MM.1S (cell line): ENCODE measurements around the gene CABCOCO1.

Source experiments
- DNase-seq: peaks from one replicate; pipeline ENCODE4 v3.0.0-alpha.2; 2015
- H2AFZ ChIP-seq: fragments of 300-600 bp; sonication (generic); 2 replicates; pipeline ENCODE4 v1.6.0; 2016; ENCODE audit warnings: antibody characterized with exemption, low read length
- H3F3A ChIP-seq: fragments of 300-600 bp; sonication (generic); 2 replicates; pipeline ENCODE4 v1.6.1; 2016; ENCODE audit warnings: mild to moderate bottlenecking, antibody characterized with exemption, low read length, moderate library complexity, mixed read lengths; ENCODE audit not compliant: insufficient read depth
- H3K27ac ChIP-seq: fragments of 300-600 bp; sonication (generic); 2 replicates; pipeline ENCODE4 v1.5.1; 2016; ENCODE audit warnings: mild to moderate bottlenecking, low read length
- H3K27me3 ChIP-seq: fragments of 300-600 bp; sonication (generic); replicated peaks from 2 replicates; pipeline ENCODE4 v1.6.0; 2016; ENCODE audit warnings: low read length; ENCODE audit not compliant: insufficient read depth
- H3K36me3 ChIP-seq: fragments of 300-600 bp; sonication (generic); replicated peaks from 2 replicates; pipeline ENCODE4 v1.6.1; 2016; ENCODE audit warnings: mild to moderate bottlenecking, low read length, mixed read lengths; ENCODE audit not compliant: insufficient read depth
- H3K4me1 ChIP-seq: fragments of 300-600 bp; sonication (generic); 2 replicates; pipeline ENCODE4 v1.6.1; 2016; ENCODE audit warnings: low read length, mixed read lengths
- H3K4me2 ChIP-seq: fragments of 300-600 bp; sonication (generic); 2 replicates; pipeline ENCODE4 v1.6.0; 2016; ENCODE audit warnings: low read depth, low read length
- H3K4me3 ChIP-seq: fragments of 300-600 bp; sonication (generic); 2 replicates; pipeline ENCODE4 v1.5.1; 2016; ENCODE audit warnings: low read length, mixed read lengths
- H3K79me2 ChIP-seq: fragments of 300-600 bp; sonication (generic); 2 replicates; pipeline ENCODE4 v1.6.1; 2016; ENCODE audit warnings: mixed run types, low read length, mixed read lengths
- H3K9ac ChIP-seq: fragments of 300-600 bp; sonication (generic); 2 replicates; pipeline ENCODE4 v1.6.1; 2016; ENCODE audit warnings: low read length, mixed read lengths
- H3K9me2 ChIP-seq: fragments of 300-600 bp; sonication (generic); replicated peaks from 2 replicates; pipeline ENCODE4 v1.6.1; 2016; ENCODE audit warnings: mild to moderate bottlenecking, low read length, mixed read lengths; ENCODE audit not compliant: insufficient read depth
- H3K9me3 ChIP-seq: fragments of 300-600 bp; sonication (generic); replicated peaks from 2 replicates; pipeline ENCODE4 v1.6.1; 2016; ENCODE audit warnings: mild to moderate bottlenecking, low read length, mixed read lengths; ENCODE audit not compliant: insufficient read depth
- H4K20me1 ChIP-seq: fragments of 300-600 bp; sonication (generic); 2 replicates; pipeline ENCODE4 v1.6.1; 2016; ENCODE audit warnings: mild to moderate bottlenecking, low read length, moderate library complexity, mixed read lengths; ENCODE audit not compliant: insufficient read depth
- EZH2 ChIP-seq: fragments of 300-600 bp; sonication (generic); optimal IDR thresholded peaks from 2 replicates; pipeline ENCODE3; 2017; ENCODE audit warnings: low read depth, mild to moderate bottlenecking, antibody characterized with exemption, low read length, mixed read lengths
- EZH2phosphoT487 ChIP-seq: fragments of 300-600 bp; sonication (generic); IDR thresholded peaks from 2 replicates; pipeline ENCODE4 v1.6.1; 2018; ENCODE audit warnings: antibody characterized with exemption, low read length
- TF ChIP-seq, protein P1 (sequence below): fragments of 300-600 bp; sonication (generic); IDR thresholded peaks from 2 replicates; pipeline ENCODE4 v1.5.1; 2016; ENCODE audit warnings: antibody characterized with exemption, low read length, mixed read lengths

CABCOCO1 gene

DNA sequence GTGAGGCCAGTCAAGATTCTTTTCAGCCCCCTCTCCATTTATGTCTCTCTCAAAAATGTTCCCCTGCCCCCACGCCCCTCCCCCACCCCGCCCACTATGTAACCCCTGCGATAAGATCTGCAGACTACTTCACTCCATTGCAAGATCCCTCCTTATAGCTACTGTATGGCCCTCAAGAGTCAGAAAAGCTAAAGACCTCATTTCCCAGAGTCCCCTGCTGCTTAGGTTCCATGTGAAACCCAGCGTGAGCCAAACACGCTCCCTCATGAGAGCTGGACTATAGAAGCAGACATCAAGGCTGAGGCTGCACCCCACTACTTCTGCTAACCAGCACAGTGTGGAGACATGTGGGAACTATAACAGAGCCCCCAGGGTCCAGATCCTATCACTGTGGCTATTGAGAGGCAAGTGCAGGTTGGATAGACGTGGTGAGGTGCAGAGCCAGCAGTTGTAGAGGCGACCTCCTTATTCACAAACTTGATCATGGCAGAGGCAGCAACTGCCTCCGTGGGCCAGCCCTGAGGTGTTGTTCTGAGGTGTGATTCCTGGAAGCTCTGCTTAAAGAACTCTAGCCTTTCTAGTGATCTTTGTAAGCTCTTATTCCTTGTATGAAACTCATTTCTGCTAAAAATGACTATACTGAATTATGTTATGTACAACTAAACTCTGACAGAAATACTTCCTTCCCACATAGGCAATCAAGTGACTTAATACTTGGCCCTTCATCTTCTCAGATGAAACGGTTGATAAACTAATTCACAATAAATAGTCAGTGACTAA lies 121.8 kb downstream of the CABCOCO1 start:
- Histone ChIP-seq H3K9ac (no peak overlapping the region), H3K36me3 (no peaks in the 10 kb centered on the region), H3K9me2 (no peaks in the 10 kb centered on the region), H3K9me3 (no peaks in the 10 kb centered on the region), H3F3A (peaks cover 11% of the 10 kb centered on the region), H3K4me1 (peaks cover 15% of the 10 kb centered on the region), H3K4me2 (no peak overlapping the region), H3K4me3 (no peak overlapping the region), H3K27me3 (0 out of 2 replicates have a peak, but pooled peaks cover 4% of the 10 kb centered on the region), H2AFZ (no peak overlapping the region), H4K20me1 (no peaks in the 10 kb centered on the region), H3K27ac (no peak overlapping the region), H3K79me2 (no peaks in the 10 kb centered on the region)
- TF ChIP-seq EZH2 (no peak), EZH2phosphoT487 (no peak)
- TF ChIP-seq, protein P1, sequence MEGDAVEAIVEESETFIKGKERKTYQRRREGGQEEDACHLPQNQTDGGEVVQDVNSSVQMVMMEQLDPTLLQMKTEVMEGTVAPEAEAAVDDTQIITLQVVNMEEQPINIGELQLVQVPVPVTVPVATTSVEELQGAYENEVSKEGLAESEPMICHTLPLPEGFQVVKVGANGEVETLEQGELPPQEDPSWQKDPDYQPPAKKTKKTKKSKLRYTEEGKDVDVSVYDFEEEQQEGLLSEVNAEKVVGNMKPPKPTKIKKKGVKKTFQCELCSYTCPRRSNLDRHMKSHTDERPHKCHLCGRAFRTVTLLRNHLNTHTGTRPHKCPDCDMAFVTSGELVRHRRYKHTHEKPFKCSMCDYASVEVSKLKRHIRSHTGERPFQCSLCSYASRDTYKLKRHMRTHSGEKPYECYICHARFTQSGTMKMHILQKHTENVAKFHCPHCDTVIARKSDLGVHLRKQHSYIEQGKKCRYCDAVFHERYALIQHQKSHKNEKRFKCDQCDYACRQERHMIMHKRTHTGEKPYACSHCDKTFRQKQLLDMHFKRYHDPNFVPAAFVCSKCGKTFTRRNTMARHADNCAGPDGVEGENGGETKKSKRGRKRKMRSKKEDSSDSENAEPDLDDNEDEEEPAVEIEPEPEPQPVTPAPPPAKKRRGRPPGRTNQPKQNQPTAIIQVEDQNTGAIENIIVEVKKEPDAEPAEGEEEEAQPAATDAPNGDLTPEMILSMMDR = no peak
- DNase-seq = no peak

DNA sequence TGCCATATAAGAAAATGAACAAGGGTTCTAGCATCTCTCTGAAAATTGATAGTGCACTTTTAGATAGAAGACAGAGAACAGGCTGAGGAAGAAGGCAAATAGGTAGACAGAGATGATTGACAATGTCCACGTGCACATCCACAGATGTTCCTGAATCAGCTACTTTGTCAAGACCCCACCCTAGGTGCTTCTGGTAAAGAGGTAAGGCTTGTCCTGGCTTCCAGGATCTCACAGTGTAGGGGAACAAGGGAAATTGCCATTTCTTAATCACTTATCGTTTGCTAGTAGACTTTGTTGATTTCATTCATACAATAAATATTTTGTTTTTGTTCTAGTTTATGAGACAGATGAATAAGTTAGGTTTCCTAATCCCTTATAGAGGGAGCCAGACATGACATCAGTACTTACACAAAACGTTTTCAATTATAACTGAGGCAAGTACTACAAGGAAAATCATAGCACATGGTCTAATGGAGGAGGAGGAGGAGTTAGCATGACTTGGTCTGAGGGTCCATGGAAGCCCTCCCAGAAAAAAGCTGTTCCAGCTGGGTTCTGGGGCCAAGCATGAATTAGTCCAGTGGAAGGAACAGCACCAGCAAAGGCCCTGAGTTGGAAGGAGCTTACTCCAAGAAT lies 122.9 kb downstream of the CABCOCO1 start:
- H4K20me1 ChIP-seq = no peaks in the 10 kb centered on the region
- H3F3A ChIP-seq = peaks cover 11% of the 10 kb centered on the region
- H3K4me3 ChIP-seq = no peak overlapping the region
- H3K9me3 ChIP-seq = no peaks in the 10 kb centered on the region
- H3K27ac ChIP-seq = no peak overlapping the region
- no peaks in the 10 kb centered on the region for H3K9me2 ChIP-seq
- no peak overlapping the region for H3K9ac ChIP-seq
- no peak overlapping the region for H3K4me2 ChIP-seq
- H3K79me2 ChIP-seq = no peaks in the 10 kb centered on the region
- 0 out of 2 replicates have a peak, but pooled peaks cover 4% of the 10 kb centered on the region for H3K27me3 ChIP-seq
- peaks cover 15% of the 10 kb centered on the region for H3K4me1 ChIP-seq
- TF ChIP-seq EZH2phosphoT487 (no peak), EZH2 (no peak)
- TF ChIP-seq, protein P1 = no peak
- no peak overlapping the region for H2AFZ ChIP-seq
- H3K36me3 ChIP-seq = no peaks in the 10 kb centered on the region
- DNase-seq = no peak

DNA sequence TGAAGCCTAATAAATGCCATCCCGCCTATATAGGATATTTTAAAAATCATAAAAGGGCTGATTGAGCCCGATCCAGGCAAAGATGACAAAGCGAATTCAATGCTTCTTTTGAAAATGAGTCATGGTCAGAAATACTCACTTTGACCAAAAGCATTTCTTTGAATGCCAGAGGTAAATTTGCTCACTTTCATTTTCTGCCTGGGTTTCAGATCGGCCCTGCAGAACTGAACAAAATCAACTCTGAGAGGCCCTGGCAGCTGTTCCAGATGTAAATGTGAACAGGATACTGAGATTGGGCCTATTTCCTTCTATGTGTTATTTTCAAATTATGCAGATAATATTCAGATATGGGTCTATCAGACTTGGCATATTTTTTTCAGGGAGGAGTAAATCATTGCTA lies 124.0 kb downstream of the CABCOCO1 start:
- H3K79me2 ChIP-seq = no peaks in the 10 kb centered on the region
- no peaks in the 10 kb centered on the region for H3K9me3 ChIP-seq
- H3K4me3 ChIP-seq = no peak overlapping the region
- peak overlapping the region; percentile 70; the same call in 1 of the 2 replicates for H3K4me2 ChIP-seq
- no peaks in the 10 kb centered on the region for H4K20me1 ChIP-seq
- H3K27me3 ChIP-seq = 0 out of 2 replicates have a peak, but pooled peaks cover 4% of the 10 kb centered on the region
- peak; percentile 93 for DNase-seq
- H3F3A ChIP-seq = peaks cover 11% of the 10 kb centered on the region
- peaks cover 15% of the 10 kb centered on the region for H3K4me1 ChIP-seq
- H3K9ac ChIP-seq = no peak overlapping the region
- no peak overlapping the region for H2AFZ ChIP-seq
- H3K27ac ChIP-seq = no peak overlapping the region
- no peak for TF ChIP-seq EZH2phosphoT487
- TF ChIP-seq, protein P1 = no peak
- no peak for TF ChIP-seq EZH2
- no peaks in the 10 kb centered on the region for H3K36me3 ChIP-seq
- H3K9me2 ChIP-seq = no peaks in the 10 kb centered on the region
